ENCODE data around the gene ELF3. TPM values are rescaled to one million over a fixed set of nuclear protein-coding genes. Genes with fewer than 3 reads are reported as not detected.
A peak's percentile ranks its signal among the peaks of the same experiment; 100 is the strongest.

ELF3 gene
- total and polyA plus RNA-seq, 2 of the 13 experiments (the other 11 are each of a cell fraction or from before 2014, with no cell fraction given): 11.5 to 55.1 TPM

- TF ChIP-seq CCAR2 (optimal IDR thresholded peaks at IDR 0.05; ENCODE audit: low read depth, low read length): no peak
- TF ChIP-seq ZNF282 (IDR thresholded peaks at IDR 0.05; ENCODE audit: partially characterized antibody): no peak
- no peak for TF ChIP-seq ZNF292 (CRISPR knock-in tag; IDR thresholded peaks at IDR 0.05; ENCODE audit: borderline replicate concordance, low read depth)
- TF ChIP-seq THAP9 (CRISPR knock-in tag; IDR thresholded peaks at IDR 0.05; ENCODE audit: borderline replicate concordance): no peak; the same call in 1 of the 2 replicates
- TF ChIP-seq MAFF (IDR thresholded peaks at IDR 0.05; ENCODE audit: low read depth, low read length): no peak
- TF ChIP-seq BCL3 (CRISPR knock-in tag; IDR thresholded peaks at IDR 0.05): peak; percentile 33; the same call in 1 of the 2 replicates
- no peak for TF ChIP-seq CEBPB (IDR thresholded peaks at IDR 0.05; ENCODE audit: borderline replicate concordance, low read depth, low read length)
- TF ChIP-seq ELK4 (CRISPR knock-in tag; IDR thresholded peaks at IDR 0.05; ENCODE audit: borderline replicate concordance): no peak
- TF ChIP-seq ZNF839 (CRISPR knock-in tag; IDR thresholded peaks at IDR 0.05; ENCODE audit: borderline replicate concordance): 0 out of 2 replicates have a peak, but pooled peaks have one; percentile 28
- TF ChIP-seq ZNF101 (CRISPR knock-in tag; IDR thresholded peaks at IDR 0.05; ENCODE audit: borderline replicate concordance, low read depth): no peak
- no peak for TF ChIP-seq ZBTB10 (CRISPR knock-in tag; IDR thresholded peaks at IDR 0.05; ENCODE audit: borderline replicate concordance)
- 0 out of 2 replicates have a peak, but pooled peaks have one; percentile 40 for TF ChIP-seq ZNF572 (CRISPR knock-in tag; IDR thresholded peaks at IDR 0.05)
- no peak for TF ChIP-seq AFF4 (CRISPR knock-in tag; IDR thresholded peaks at IDR 0.05)
- TF ChIP-seq ZSCAN30 (CRISPR knock-in tag; IDR thresholded peaks at IDR 0.05): no peak
- no peak for TF ChIP-seq ZNF569 (CRISPR knock-in tag; IDR thresholded peaks at IDR 0.05; ENCODE audit: borderline replicate concordance)
Observed at GRCh38 chr1:202017749-202018467, 7.5 kb downstream of the ELF3 start (continued).
